ENCODE results near the gene PIAS4.

GRCh38 chr19:4007021-4007835 lies at the start of gene PIAS4:
- TF ChIP-seq CTCF (IDR thresholded peaks at IDR 0.05) (peak; percentile 20), EZH2 (IDR thresholded peaks at IDR 0.05) (no peak)
